GM19043 (cell line): ENCODE data around the gene ATOSA.

Experiments used
- ATAC-seq: cut with Tn5 transposase; IDR thresholded peaks from one replicate; pipeline ENCODE4 v1.9.1; 2021; ENCODE audit warnings: low read depth; ENCODE audit not compliant: unreplicated experiment

The ATOSA gene

DNA sequence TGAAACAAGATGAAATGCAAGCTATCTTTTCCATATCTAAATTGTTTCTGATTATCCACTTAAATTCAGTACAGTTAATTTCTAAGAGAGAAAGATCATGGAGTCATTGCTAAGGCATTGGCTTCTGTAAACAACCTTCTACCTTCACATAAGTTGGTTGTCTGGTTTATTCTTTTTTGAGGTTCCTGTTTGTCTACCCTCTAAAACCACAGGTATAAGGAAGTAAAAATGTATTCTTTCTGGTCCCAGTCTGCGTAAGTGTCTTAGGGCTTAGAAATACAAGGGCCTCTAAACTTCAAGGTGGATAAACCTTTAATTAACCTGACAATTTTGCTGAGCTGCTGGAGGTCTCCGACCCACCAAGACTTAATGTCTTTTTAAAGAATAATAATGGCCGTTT is 3.6 kb upstream of the ATOSA start:
- ATAC-seq = no peak

DNA sequence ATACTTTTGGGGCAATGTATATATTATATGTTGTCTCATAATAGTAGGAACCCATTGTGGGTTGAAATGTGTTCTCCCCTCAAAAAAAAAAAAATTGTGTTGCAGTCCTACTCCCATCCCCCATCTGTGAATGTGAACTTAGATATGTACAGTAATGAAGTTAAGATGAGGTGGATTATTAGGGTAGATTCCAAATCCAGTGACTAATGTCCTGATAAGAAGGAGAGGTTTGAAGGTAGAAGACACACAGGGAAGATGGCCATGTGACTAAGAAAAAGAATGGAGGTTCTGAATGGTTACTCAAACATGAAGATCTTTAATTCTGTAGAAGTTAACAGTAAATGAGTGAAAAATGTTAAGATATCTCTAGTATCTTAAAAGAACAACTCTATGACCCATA is 3.0 kb upstream of the ATOSA start:
- ATAC-seq = no peak

GRCh38 chr15:52681441-52681840 is 2.3 kb upstream of the ATOSA start:
- no peak for ATAC-seq

DNA sequence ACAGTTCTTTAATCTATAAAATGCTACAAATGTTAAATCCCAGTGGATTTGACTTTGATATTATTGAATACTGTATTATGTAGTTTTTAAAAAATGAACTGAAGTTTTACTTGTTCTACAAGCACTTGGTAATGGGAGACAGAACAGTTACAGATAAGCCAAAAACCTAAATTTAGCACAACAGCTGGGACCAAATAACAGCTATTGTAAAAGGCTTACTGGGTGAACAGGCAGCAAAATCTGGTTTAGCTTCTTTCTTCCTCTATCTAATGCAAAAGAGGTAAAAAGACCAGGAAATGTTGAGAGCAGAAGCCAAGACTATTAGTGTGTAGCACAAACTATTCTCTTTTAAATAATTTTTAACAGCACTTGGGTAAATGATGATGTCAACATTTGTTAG is 1.6 kb upstream of the ATOSA start:
- no peak for ATAC-seq

DNA sequence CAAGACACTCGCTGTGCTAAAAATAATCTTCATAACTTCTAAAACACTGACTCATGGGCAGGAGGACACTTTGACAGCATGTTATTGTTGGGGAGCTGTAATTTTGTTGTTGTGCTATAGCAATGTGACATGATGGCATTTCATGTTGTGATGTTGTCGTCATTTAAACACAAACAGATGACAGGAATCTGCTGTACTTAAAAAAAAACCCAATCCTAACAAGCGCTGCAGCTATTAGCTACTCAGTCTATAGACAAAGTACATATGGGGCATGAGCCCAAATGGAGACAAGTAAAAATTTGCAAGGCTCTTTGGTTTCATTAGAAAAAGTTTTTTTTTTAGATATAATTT is 828 bp upstream of the ATOSA start:
- no peak for ATAC-seq

DNA sequence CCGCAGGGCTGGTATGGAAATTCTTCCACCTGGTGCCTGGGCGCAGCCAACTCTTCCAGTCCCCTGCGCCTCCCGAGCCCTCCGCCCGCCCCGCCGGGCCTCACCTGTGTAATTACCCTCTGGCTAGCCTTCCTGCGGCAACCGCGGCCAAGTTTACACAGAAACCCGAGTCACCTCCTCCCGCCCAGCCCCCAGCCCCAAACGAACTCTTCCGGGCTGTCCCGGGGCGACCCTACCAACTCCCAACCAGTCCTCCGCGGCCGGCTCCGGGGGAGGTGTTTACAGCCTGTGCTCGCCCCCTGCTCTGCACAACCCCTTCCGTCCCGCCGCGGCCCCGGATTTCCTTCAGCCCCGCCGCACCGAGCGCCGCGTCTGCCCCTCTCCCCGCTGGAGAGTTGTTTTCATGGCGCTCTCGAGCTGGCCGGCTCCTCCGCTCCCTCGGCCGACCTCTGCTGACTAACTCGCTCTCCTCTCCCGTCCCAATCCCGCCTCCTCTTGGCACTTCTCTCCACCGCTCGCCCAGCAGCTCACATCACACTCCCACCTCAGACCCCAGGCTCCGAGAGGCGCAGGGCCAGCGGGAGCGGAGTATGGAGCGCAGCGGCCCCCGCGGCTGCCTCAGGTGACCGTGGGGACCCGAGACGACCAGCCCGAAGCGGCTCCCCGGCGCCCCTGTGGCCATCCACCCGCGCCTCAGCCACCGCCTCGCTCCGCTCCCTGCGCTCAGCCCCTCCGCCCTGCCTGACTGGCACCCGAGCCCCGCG is 538 bp downstream of the ATOSA start:
- peak; percentile 9 for ATAC-seq

DNA sequence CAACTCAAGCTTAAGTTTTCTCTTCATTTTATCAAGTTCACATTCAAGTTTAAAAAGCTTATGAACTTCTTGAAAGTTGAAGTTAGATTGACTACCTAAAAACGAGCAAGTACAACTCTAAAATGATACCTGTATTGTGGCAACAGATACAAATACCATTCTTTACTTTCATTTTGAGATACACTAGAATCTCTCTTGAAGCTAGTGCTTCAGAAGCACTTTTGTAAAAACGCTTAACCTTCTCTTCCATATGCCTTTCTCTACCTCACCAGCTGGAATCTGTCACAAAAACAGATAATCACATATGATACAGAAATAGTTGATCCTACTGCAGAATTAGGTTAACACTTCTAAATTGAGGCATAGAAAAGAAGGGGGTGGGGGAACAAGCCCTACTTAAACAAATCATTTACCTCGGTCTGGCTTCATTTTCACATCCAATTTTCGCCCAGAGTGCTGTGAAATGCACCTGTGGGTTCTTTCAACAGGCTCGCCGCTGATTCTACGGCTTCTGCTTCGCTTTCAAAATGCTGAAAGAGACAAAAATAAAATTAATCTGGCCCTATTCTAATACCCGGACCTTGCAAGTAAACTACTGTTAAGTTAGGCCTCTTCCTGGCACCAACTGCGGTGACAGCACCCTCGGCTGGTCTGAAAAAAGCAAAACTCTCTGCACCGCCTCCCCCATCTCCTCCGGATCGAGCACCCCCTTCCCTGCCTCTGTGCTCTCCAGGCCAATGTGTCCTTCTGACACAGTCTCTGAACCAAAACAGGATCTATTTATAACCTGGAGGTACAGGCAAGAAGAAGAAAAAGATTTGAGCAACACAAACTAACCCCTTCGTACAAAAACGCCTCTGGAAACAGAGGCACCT is 1.4 kb downstream of the ATOSA start:
- peak; percentile 36 for ATAC-seq

DNA sequence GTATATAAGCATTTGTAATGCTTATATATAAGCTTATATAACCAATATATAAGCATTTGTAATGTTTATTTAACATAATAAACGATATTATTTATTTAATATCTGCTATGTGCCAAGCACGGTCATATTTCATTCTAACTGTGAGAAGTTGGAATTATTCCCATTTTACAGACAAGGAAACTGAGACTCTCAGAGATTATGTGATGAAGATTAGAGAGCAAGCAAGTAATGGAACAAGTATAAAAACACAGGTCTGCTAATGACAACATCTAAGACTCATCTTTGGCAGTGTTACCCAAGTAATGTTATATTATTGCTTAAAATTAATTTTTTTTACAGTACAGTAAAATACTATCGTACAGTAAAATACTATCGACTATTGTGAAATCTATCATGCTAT is 4.4 kb downstream of the ATOSA start:
- ATAC-seq = no peak

GRCh38 chr15:52673734-52674133 is 5.5 kb downstream of the ATOSA start:
- no peak for ATAC-seq

GRCh38 chr15:52673312-52673711 is 5.9 kb downstream of the ATOSA start:
- ATAC-seq = no peak

DNA sequence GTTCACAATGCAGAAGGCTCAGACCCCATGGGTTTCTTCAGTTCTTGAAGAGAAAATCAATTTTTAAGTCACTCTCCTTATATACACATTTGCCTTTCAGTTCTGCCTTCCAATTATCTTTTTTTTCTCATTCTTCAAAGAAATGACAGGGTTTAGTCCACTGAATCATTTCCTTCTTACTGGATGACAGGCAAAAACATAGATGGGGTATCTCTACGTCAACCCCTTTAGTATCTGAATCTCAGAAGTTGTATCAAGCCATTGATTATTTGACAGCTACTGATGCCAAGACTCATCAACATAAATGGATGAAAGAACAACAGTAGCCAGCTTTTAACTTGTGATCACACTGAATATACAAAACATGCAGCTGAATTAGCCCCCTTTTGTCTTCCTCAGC is 6.5 kb downstream of the ATOSA start:
- no peak for ATAC-seq

GRCh38 chr15:52670087-52670486 is 9.1 kb downstream of the ATOSA start:
- ATAC-seq = no peak

- no peak for ATAC-seq
Measured at GRCh38 chr15:52668133-52668532, 11.1 kb downstream of the ATOSA start.

DNA sequence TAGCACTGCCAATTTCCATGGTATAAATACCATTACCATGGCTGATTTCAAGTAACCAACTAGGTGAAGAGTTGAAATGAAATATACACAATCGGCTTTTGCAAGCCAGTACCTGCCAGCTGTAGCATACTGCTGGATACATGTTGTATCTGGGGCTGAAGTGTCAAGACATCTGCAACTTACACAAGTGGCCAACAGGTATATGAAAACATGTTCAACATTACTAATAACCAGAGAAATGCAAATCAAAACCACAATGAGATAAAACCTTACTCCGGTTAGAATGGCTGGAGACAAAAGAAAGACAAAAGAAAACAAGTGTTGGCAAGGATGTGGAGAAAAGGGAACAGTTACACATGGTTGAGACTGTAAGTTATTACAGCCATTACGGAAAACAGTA is 11.6 kb downstream of the ATOSA start:
- ATAC-seq = peak; percentile 68

DNA sequence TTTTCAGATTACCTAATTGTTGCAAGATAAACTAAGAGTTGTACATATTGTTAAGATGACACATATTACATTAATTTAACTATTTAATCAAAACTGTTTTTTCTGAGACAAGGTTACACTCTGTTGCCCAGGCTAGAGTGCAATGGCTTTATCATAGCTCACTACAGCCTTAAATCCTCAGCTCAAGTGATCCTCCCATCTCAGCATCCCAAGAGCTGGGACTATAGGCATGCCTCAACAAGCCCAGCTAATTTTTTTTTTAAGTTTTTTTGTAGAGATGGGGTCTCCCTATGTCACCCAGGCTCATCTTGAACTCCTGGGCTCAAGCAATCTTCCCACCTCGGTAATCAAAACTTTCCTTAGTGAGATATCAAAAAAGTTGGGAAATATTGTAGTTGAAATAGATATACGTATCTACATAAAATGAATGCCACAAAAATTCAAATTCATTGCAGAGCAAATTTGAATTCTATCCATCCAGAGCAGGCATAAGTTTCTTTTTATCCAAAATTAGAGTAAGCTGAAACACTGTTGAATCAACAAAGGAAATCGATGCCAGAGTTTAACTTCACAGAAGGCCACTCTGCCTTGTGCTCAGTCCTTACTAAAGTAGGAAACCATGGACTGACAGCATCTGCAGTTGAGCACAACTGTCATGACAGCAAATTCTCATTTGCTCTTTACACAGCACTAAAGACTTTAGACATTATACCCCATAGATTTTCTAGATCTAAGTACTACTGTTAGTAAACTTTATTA is 15.5 kb downstream of the ATOSA start:
- ATAC-seq = no peak

- no peak for ATAC-seq
Measured at GRCh38 chr15:52661909-52662308, 17.3 kb downstream of the ATOSA start.

- ATAC-seq = no peak
Measured at GRCh38 chr15:52660192-52660591, 19.0 kb downstream of the ATOSA start.

- peak; percentile 83 for ATAC-seq
Measured at GRCh38 chr15:52658955-52659354, 20.2 kb downstream of the ATOSA start.

GRCh38 chr15:52657338-52657737 is 21.9 kb downstream of the ATOSA start:
- ATAC-seq = no peak

- ATAC-seq = no peak
Measured at GRCh38 chr15:52656412-52656811, 22.8 kb downstream of the ATOSA start.

DNA sequence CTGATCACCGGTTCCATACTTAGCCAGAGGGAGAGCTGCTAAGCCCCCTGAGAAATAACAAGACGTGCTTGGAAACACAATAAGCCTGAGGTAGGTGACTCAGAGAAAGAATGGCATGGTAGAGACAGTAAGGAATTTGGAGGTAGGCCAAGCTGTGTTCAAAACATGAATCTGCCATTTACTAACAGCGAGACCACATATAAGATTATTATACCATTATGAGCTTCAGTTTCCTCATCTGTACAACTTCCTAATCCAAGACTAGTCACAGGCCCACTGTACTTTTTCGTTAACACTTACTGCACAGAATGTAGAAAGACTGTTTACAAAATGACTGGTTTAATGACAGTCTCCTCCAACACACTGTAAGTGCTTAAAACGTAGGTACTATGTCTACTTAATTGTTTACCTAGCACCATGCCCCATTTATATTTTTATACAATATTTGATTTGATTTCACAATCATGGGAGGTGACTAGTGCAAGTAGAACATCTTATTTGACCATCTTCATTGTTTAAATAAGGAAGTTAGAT is 25.7 kb downstream of the ATOSA start:
- ATAC-seq = no peak
